ENCODE data around the gene KCNMA1. TPM values are rescaled to one million over a fixed set of nuclear protein-coding genes. Genes with fewer than 3 reads are reported as not detected.
A peak's percentile ranks its signal among the peaks of the same experiment; 100 is the strongest.

The KCNMA1 gene
- total RNA-seq, 4 donors from 2014 or later, result 66.8 to 96.5 (median 78.9) TPM

DNA sequence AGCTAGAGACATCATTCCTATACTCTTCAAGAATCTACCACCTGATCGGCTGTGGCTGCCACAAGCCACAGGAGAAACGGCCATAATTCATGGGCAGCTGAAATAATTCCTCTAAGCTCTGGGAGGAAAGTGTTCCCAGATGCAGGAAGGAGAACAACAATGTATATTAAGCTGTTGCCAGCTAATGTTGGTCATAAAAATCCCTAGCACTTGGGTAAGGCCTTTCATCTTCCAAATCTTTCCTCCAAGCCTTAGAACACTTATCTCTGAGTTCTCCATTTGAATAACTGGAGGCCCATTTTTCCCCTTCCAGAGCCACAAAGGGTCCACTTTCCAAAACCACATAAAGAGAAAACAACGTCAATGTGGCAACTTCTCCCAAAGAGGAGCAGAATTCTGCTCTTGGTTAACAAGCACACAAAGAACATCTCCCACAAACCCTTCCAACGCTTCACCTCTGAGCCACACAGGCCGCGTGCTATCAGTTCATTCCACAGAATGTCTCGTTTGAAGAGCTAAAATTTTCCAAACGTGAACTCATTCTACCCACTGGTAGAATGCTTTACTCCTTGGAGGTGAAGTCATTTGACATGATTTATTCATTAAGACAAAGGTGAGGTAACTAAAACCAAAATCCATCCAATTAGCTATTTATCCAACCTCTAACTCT is 11.2 kb downstream of the KCNMA1 start:
- no peaks in the 10 kb centered on the region for H3K36me3 ChIP-seq
- no peak overlapping the region for H3K27ac ChIP-seq
- H3K4me3 ChIP-seq, result no peak overlapping the region
- H3K9me3 ChIP-seq, result no peaks in the 10 kb centered on the region
- no peaks in the 10 kb centered on the region for H3K27me3 ChIP-seq
- ATAC-seq (no peak), DNase-seq (no peak)
- no peak for TF ChIP-seq POLR2A (IDR thresholded peaks at IDR 0.05)
- TF ChIP-seq, protein P1, sequence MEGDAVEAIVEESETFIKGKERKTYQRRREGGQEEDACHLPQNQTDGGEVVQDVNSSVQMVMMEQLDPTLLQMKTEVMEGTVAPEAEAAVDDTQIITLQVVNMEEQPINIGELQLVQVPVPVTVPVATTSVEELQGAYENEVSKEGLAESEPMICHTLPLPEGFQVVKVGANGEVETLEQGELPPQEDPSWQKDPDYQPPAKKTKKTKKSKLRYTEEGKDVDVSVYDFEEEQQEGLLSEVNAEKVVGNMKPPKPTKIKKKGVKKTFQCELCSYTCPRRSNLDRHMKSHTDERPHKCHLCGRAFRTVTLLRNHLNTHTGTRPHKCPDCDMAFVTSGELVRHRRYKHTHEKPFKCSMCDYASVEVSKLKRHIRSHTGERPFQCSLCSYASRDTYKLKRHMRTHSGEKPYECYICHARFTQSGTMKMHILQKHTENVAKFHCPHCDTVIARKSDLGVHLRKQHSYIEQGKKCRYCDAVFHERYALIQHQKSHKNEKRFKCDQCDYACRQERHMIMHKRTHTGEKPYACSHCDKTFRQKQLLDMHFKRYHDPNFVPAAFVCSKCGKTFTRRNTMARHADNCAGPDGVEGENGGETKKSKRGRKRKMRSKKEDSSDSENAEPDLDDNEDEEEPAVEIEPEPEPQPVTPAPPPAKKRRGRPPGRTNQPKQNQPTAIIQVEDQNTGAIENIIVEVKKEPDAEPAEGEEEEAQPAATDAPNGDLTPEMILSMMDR (IDR thresholded peaks at IDR 0.05 in 4 of 5, conservative IDR thresholded peaks at IDR 0.05 in 1 of 5), result no peak
- H3K4me1 ChIP-seq, result peaks cover 44 to 51% of the 10 kb centered on the region in 2 donors
- in situ Hi-C loops (cut with MboI; ENCODE audit: low sequenced_read_pairs in 4 of 4) (no loop called here), intact Hi-C loops (cut with DNase I; ENCODE audit: low total_unique reads) (no loop called here)

DNA sequence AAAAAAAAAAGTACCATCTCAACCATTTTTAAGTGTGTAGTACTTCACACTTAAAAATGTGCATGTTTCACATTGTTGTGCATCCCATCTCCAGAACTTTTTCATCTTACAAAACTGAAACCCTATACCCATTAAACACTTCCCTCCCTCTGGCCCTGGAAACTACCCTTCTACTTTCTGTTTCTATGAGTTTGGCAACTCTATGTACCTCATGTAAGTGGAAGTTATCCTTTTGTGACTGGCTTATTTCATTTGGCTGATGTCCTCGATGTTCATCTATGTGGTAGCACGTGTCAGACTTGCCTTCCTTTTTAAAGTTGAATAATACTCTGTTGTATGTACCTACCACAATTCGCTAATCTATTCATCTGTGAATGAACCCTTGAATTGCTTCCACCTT is 12.2 kb downstream of the KCNMA1 start:
- ATAC-seq (no peak), DNase-seq (no peak)
- H3K27me3 ChIP-seq, result no peaks in the 10 kb centered on the region
- no peaks in the 10 kb centered on the region for H3K36me3 ChIP-seq
- no peak overlapping the region for H3K27ac ChIP-seq
- in situ Hi-C loops (cut with MboI; ENCODE audit: low sequenced_read_pairs in 4 of 4) (no loop called here), intact Hi-C loops (cut with DNase I; ENCODE audit: low total_unique reads) (no loop called here)
- TF ChIP-seq POLR2A (IDR thresholded peaks at IDR 0.05), result no peak
- TF ChIP-seq, protein P1 (IDR thresholded peaks at IDR 0.05 in 4 of 5, conservative IDR thresholded peaks at IDR 0.05 in 1 of 5), result no peak
- H3K4me1 ChIP-seq, result peaks cover 44 to 52% of the 10 kb centered on the region in 2 donors
- no peak overlapping the region for H3K4me3 ChIP-seq
- no peaks in the 10 kb centered on the region for H3K9me3 ChIP-seq

DNA sequence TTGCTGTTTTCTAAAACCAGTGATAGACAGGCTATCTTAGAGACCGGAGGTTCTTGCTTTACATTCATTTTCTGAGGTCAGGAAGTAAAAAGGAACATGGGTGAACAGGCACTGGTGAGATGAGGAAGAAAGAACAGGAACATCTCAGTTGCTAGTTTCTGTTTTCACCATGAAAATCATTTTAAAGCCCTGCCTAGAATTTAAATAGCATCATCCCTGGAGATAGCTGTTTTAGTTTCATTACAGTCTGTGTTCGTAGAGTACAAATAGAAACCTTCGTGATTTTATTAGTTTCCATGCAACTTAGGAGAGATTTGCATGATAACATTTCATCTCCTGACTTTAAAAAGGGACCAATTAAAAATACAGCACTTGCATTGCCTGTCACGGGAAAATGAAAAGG is 14.7 kb downstream of the KCNMA1 start:
- no peaks in the 10 kb centered on the region for H3K36me3 ChIP-seq
- H3K27me3 ChIP-seq, result no peaks in the 10 kb centered on the region
- H3K4me1 ChIP-seq, result peaks cover 29 to 31% of the 10 kb centered on the region in 2 donors
- intact Hi-C loops (cut with DNase I; ENCODE audit: low total_unique reads), result no loop called here
- DNase-seq (no peak), ATAC-seq (no peak)
- H3K4me3 ChIP-seq, result no peak overlapping the region
- in situ Hi-C loops (cut with MboI; ENCODE audit: low sequenced_read_pairs in 4 of 4), result no loop called here
- TF ChIP-seq, protein P1 (IDR thresholded peaks at IDR 0.05 in 4 of 5, conservative IDR thresholded peaks at IDR 0.05 in 1 of 5), result no peak
- TF ChIP-seq POLR2A (IDR thresholded peaks at IDR 0.05), result no peak
- no peak overlapping the region for H3K27ac ChIP-seq
- no peaks in the 10 kb centered on the region for H3K9me3 ChIP-seq

DNA sequence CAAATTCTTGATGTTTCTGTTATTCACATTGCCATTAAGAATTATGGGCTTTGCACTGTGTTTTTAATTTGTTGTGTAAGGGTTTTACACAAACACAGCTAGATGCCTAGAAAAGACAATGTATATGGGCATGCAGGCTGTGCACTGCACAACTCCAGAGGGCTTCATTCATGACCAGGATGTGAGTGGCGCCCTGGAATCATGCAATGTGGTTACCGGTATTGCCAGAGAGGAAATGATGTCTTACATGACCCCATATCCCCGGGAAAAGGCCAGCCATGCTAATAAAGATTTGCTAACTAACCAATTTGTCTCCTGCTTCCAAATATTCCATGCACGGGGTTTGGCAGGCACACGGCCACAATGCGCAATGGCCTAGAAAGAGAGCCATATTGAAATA is 16.9 kb downstream of the KCNMA1 start:
- H3K9me3 ChIP-seq, result no peaks in the 10 kb centered on the region
- intact Hi-C loops (cut with DNase I; ENCODE audit: low total_unique reads) (no loop called here), in situ Hi-C loops (cut with MboI; ENCODE audit: low sequenced_read_pairs in 4 of 4) (no loop called here)
- H3K36me3 ChIP-seq, result no peaks in the 10 kb centered on the region
- TF ChIP-seq POLR2A (IDR thresholded peaks at IDR 0.05), result no peak
- TF ChIP-seq, protein P1 (IDR thresholded peaks at IDR 0.05 in 4 of 5, conservative IDR thresholded peaks at IDR 0.05 in 1 of 5), result no peak
- DNase-seq (no peak), ATAC-seq (no peak)
- H3K4me1 ChIP-seq, result peaks cover 23 to 26% of the 10 kb centered on the region in 2 donors
- H3K4me3 ChIP-seq, result no peak overlapping the region
- peak overlapping the region in 2 of 4 donors; percentile 23 to 33 for H3K27ac ChIP-seq
- no peaks in the 10 kb centered on the region for H3K27me3 ChIP-seq
